Activated naive CD8-positive, alpha-beta T cell (primary cell): ENCODE results near the gene SLCO3A1.
"Not testable (repeated sequence)": the region's sequence is repeated elsewhere in the genome, so short reads cannot be mapped to it uniquely, and the experiment has no call there.

ENCODE experiments used
- H3K27ac Mint-ChIP-seq: one replicate; pipeline ENCODE4 v1.8.0; 2021; ENCODE audit warnings: mixed read lengths
- H3K27me3 Mint-ChIP-seq: one replicate; pipeline ENCODE4 v1.8.0; 2021; ENCODE audit warnings: mixed read lengths
- H3K36me3 Mint-ChIP-seq: one replicate; pipeline ENCODE4 v1.8.0; 2021; ENCODE audit warnings: mixed read lengths
- H3K4me1 Mint-ChIP-seq: one replicate; pipeline ENCODE4 v1.8.0; 2021; ENCODE audit warnings: low read depth, mixed read lengths
- H3K4me3 Mint-ChIP-seq: one replicate; pipeline ENCODE4 v1.8.0; 2021; ENCODE audit warnings: mild to moderate bottlenecking, mixed read lengths
- H3K9me3 Mint-ChIP-seq: one replicate; pipeline ENCODE4 v1.8.0; 2021; ENCODE audit warnings: low read depth, mixed read lengths

SLCO3A1 gene

GRCh38 chr15:92200891-92201290 lies 347.4 kb downstream of the SLCO3A1 start:
- no peaks in the 10 kb centered on the region for H3K4me1 Mint-ChIP-seq
- H3K27me3 Mint-ChIP-seq = peaks cover 3% of the 10 kb centered on the region
- no peak overlapping the region for H3K4me3 Mint-ChIP-seq
- no peaks in the 10 kb centered on the region for H3K9me3 Mint-ChIP-seq
- no peak overlapping the region for H3K27ac Mint-ChIP-seq
- H3K36me3 Mint-ChIP-seq = no peaks in the 10 kb centered on the region

GRCh38 chr15:92205255-92205739 lies 351.8 kb downstream of the SLCO3A1 start:
- Mint-ChIP-seq H3K27me3 (peaks cover 6% of the 10 kb centered on the region), H3K36me3 (no peaks in the 10 kb centered on the region), H3K4me3 (no peak overlapping the region), H3K27ac (no peak overlapping the region), H3K4me1 (no peaks in the 10 kb centered on the region), H3K9me3 (no peaks in the 10 kb centered on the region)

- H3K9me3 Mint-ChIP-seq, H3K27ac Mint-ChIP-seq, H3K27me3 Mint-ChIP-seq, H3K4me1 Mint-ChIP-seq, H3K4me3 Mint-ChIP-seq, H3K36me3 Mint-ChIP-seq: not testable (repeated sequence)
These were observed 354.1 kb downstream of the SLCO3A1 start for GRCh38 chr15:92207601-92208000.
